C4-2B (cell line): Measurements from ENCODE around the gene TTBK2.
A peak's percentile ranks its signal among the peaks of the same experiment; 100 is the strongest.

Source experiments
- H3K27ac ChIP-seq: fragments of 450-650 bp; 2 replicates; pipeline ENCODE4 v1.5.1; 2017
- CTCF ChIP-seq: fragments of 450-650 bp; conservative IDR thresholded peaks from 2 replicates; pipeline ENCODE4 v1.5.1; 2017; ENCODE audit warnings: mild to moderate bottlenecking
- ZFX ChIP-seq: fragments of 450-650 bp; IDR thresholded peaks from 2 replicates; pipeline ENCODE4 v1.6.1; 2017

The TTBK2 gene

GRCh38 chr15:42802168-42802567 lies 118.4 kb downstream of the TTBK2 start:
- no peak overlapping the region for H3K27ac ChIP-seq
- no peak for TF ChIP-seq ZFX
- TF ChIP-seq CTCF: no peak

- H3K27ac ChIP-seq: no peak overlapping the region
- TF ChIP-seq CTCF (no peak), ZFX (no peak)
Observed at GRCh38 chr15:42800731-42801474, 119.7 kb downstream of the TTBK2 start.

- no peak for TF ChIP-seq ZFX
- no peak overlapping the region for H3K27ac ChIP-seq
Observed at GRCh38 chr15:42798802-42799201, 121.8 kb downstream of the TTBK2 start.

GRCh38 chr15:42796955-42797782 lies 123.4 kb downstream of the TTBK2 start:
- H3K27ac ChIP-seq: no peak overlapping the region
- TF ChIP-seq ZFX: no peak
- peak; percentile 37 for TF ChIP-seq CTCF

- TF ChIP-seq CTCF (no peak), ZFX (no peak)
- no peak overlapping the region for H3K27ac ChIP-seq
Observed at GRCh38 chr15:42788725-42789124, 131.9 kb downstream of the TTBK2 start.

- TF ChIP-seq CTCF: no peak
- no peak for TF ChIP-seq ZFX
- H3K27ac ChIP-seq: no peak overlapping the region
Observed at GRCh38 chr15:42786978-42787377, 133.6 kb downstream of the TTBK2 start.

GRCh38 chr15:42785569-42785968 lies 135.0 kb downstream of the TTBK2 start:
- TF ChIP-seq CTCF: no peak
- TF ChIP-seq ZFX: no peak
- H3K27ac ChIP-seq: no peak overlapping the region
